ENCODE data around the gene POU4F1. TPM values are rescaled to one million over a fixed set of nuclear protein-coding genes. Genes with fewer than 3 reads are reported as not detected.

Gene POU4F1
- total and polyA plus RNA-seq, 2 of the 13 experiments (the other 11 are each of a cell fraction or from before 2014, with no cell fraction given), result 1.0 to 1.1 TPM

GRCh38 chr13:78608688-78609463 lies 5.5 kb upstream of the POU4F1 start:
- no TSS peak for BruUV-seq (replicated peaks)

More at GRCh38 chr13:78608688-78609463, 5.5 kb upstream of the POU4F1 start:
- TF ChIP-seq RBM39 (IDR thresholded peaks at IDR 0.05; ENCODE audit: low read depth, low read length, poor library complexity, severe bottlenecking) (peak; percentile 33), MTF2 (CRISPR knock-in tag; IDR thresholded peaks at IDR 0.05; ENCODE audit: borderline replicate concordance) (peak; percentile 50; the same call in 1 of the 2 replicates), HNRNPLL (IDR thresholded peaks at IDR 0.05; ENCODE audit: low read depth, low read length, poor library complexity, severe bottlenecking) (peak; percentile 16), UBTF (CRISPR knock-in tag; IDR thresholded peaks at IDR 0.05) (0 out of 2 replicates have a peak, but pooled peaks have one; percentile 14), ZNF441 (CRISPR knock-in tag; IDR thresholded peaks at IDR 0.05; ENCODE audit: borderline replicate concordance) (peak; percentile 39; the same call in 1 of the 2 replicates), SCMH1 (CRISPR knock-in tag; IDR thresholded peaks at IDR 0.05; ENCODE audit: borderline replicate concordance) (0 out of 2 replicates have a peak, but pooled peaks have one; percentile 52), CBX2 (IDR thresholded peaks at IDR 0.05; ENCODE audit: low read depth, low read length) (peak; percentile 95; the same call in 1 of the 2 replicates), CBX2 (CRISPR knock-in tag; IDR thresholded peaks at IDR 0.05; ENCODE audit: low read depth) (no peak), ZBTB7B (CRISPR knock-in tag; IDR thresholded peaks at IDR 0.05) (no peak), RAD51 (IDR thresholded peaks at IDR 0.05; ENCODE audit: borderline replicate concordance) (no peak), EZH2 (conservative IDR thresholded peaks at IDR 0.05; ENCODE audit: low read depth, low read length) (peak; percentile 93), NFYB (CRISPR knock-in tag; IDR thresholded peaks at IDR 0.05) (no peak), ZNF800 (CRISPR knock-in tag; IDR thresholded peaks at IDR 0.05) (peak; percentile 59; the same call in 1 of the 2 replicates)
- H2AFZ ChIP-seq (ENCODE audit: low read length), result no peak overlapping the region
- H3K9ac ChIP-seq (ENCODE audit: insufficient read depth, low read depth, low read length), result 0 out of 2 replicates have a peak overlapping the region, but pooled peaks have one; percentile 17
- peak overlapping the region; percentile 88 for H3K4me2 ChIP-seq (ENCODE audit: low read depth, low read length)
- peaks cover 33% of the 10 kb centered on the region for H3K4me1 ChIP-seq (ENCODE audit: insufficient read depth, low read length)
- ATAC-seq (peak; percentile 42), FAIRE-seq (no peak), DNase-seq (ENCODE audit: low spot score) (no peak)
- no peaks in the 10 kb centered on the region for H3K9me3 ChIP-seq (ENCODE audit: low read length)
- ChIA-PET POLR2A (no interaction called here), CTCF (ENCODE audit: low intra/inter-chr PET ratio, low total read pairs) (no interaction called here)
- H3K4me3 ChIP-seq (replicated peaks in 1 of 3; ENCODE audit: insufficient read depth in 1 of 3, low read depth in 2 of 3, low read length in 3 of 3), result peak overlapping the region; percentile 58 to 73 (median 69)
- H3K27ac ChIP-seq (ENCODE audit: extremely low read length, insufficient read depth, low read length), result no peak overlapping the region
- in situ Hi-C loops (cut with HindIII; ENCODE audit: extremely low pct_ligation_motif_present, low pct_unique_long_range_greater_than_20kb) (no loop called here), intact Hi-C loops (cut with micrococcal nuclease; ENCODE audit: unreplicated experiment) (loop anchor here (2.0 kb wide), 1 partner anchor 38 kb away; no protein-coding TSS in a partner anchor)
- under 1% methylated on average over 29 of the region's 54 CpGs for WGBS (ENCODE audit: low lambda C conversion rate)
- no peaks in the 10 kb centered on the region for H3K36me3 ChIP-seq (replicated peaks in 1 of 2; ENCODE audit: control insufficient read depth in 1 of 2, insufficient read depth in 2 of 2, low read length in 2 of 2)
- H4K20me1 ChIP-seq (ENCODE audit: insufficient read depth, low read length), result no peaks in the 10 kb centered on the region; the same call in 1 of the 2 replicates
- H3K27me3 ChIP-seq (ENCODE audit: control insufficient read depth in 1 of 2, insufficient read depth in 2 of 2, low read length in 2 of 2), result peaks cover 3 to 62% of the 10 kb centered on the region in 2 experiments
- no peaks in the 10 kb centered on the region for H3K79me2 ChIP-seq (ENCODE audit: insufficient read depth, low read length)
